Stimulated activated CD8-positive, alpha-beta memory T cell treated with anti-CD3 and anti-CD28 coated beads, Interleukin-15, amount 100 ng/mL, for 4 hours (primary cell): ENCODE data around the gene ARL9.
"Not testable (repeated sequence)": the region's sequence is repeated elsewhere in the genome, so short reads cannot be mapped to it uniquely, and the experiment has no call there.

Experiments
- DNase-seq, 2 donors: peaks; one replicate each; pipeline ENCODE4 v3.0.0-alpha.2; 2020; ENCODE audit warnings: low read depth in 2 of 2

Gene ARL9

DNA sequence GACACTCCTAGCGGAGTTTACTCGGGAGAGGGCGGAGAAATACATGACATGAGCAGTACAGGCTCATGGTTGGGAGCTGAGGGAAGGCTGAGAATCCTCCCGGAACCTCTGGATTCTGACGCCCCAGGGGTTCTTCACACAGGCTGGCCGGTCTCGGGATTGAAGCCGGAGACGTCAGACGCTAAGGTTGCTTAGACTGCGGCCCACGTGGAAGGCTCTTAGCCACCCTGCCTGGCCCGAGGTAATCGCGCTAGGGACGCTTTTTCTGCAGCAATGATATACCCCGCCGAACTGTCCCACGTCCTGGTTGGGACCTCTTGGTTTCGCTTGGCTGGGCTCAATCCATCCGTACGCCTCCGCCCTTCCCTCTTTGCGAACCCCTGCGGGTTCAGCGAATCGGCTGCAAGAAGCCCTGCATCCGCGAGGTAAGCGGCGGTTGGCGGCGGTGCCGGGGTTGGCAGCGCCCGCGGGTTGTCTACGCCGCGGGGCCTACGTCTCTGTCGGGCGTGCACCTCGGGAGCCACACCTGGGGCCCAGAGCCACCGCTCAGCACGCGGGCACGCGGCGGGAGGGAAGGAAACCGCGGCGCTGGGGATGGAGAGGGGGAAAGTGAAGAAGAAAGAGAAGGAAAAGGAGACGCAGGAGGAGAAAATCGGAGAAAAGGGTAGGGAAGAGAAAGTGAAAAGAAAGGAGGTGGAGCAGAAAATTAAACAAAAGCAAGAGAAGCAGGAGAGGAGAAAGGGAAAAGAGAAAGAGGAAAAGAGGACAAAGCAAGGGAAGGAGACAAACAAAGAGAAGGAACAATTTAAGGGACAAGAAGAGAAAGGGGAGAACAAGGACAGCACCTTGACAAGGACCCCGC is at the start of gene ARL9:
Gene ARL9 (plus strand): TSS at position 523 of the 862 bp plus-strand sequence. CDS start 72 bp downstream, at position 595.
- peak; percentile 19 to 46 for DNase-seq

GRCh38 chr4:56460085-56460484 is 45.5 kb upstream of the ARL9 start:
- DNase-seq, result no peak

DNA sequence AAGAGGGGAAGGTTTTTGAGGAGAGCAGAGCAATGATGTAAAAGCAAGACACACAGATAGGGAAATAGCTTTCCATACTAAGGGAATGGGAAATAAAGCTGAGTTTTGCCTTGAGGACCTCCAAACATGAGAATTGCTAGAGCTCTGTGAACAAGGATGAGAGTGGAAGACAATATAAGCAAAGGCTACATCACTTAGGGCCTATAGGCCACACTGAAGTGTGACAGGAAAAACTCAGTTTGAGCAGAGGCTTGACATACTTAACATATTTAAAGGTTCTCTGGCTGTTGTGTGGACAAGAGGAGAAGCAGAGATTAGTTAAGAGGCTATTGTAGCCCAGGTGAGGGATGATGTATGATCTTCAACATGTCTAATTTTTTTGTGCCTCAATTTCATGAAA is 43.4 kb upstream of the ARL9 start:
- DNase-seq, result no peak

- DNase-seq, result no peak
Measured at GRCh38 chr4:56463711-56464110, 41.9 kb upstream of the ARL9 start.

- no peak for DNase-seq
Measured at GRCh38 chr4:56464581-56464980, 41.0 kb upstream of the ARL9 start.

DNA sequence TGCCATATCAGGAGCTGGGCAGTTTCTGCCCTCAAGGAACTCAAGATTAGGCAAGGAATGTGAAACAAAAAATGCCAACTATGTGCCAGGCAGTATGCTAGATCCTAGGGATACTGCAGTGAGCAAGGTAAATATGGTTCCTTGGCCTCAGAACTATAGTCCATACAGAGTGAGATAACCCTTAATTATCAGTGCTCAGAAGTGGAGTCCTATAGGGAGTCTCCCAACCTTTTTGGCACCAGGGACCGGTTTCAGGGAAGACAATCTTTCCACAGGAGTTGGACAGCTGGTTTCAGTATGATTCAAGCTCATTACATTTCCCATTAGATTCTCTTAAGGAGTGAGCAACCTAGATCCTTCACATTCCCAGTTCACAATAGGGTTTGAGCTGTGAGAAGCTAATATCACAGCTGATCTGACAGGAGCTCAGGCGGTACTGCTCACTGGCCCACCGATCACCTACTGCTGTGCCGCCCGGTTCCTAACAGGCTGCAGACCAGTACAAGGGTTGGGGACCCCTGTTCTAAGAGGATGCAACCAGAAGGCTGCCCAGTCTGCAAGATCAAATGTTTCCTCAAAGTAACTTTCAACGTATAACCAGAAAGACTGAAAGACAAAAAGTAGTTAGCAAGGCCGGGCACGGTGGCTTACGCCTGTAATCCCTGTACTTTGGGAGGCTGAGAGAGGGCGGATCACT is 39.8 kb upstream of the ARL9 start:
- DNase-seq, result no peak

DNA sequence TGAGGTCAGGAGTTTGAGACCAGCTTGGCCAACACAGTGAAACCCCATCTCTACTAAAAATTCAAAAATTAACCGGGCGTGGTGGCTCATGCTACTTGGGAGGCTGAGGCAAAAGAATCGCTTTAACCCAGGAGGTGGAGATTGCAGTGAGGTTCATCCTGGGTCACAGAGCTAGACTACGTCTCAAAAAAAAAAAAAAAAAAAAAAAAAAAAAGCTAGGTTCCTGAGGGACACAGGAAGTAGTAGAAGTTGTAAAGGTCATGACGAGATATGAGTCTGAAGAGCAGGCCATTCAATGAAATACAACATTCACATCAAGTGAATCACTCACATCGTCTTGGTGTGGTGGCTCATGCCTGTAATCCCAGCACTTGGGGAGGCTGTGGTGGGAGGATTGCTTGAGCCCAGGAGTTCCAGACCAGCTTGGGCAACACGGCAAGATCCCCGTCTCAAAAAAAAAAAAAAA is 39.3 kb upstream of the ARL9 start:
- DNase-seq, result not testable (repeated sequence)

- no peak for DNase-seq
Measured at GRCh38 chr4:56466910-56467283, 38.7 kb upstream of the ARL9 start.

- peak; percentile 72 to 82 for DNase-seq
Measured at GRCh38 chr4:56467284-56468096, 38.1 kb upstream of the ARL9 start, which contains the start of gene SRP72. TSS of gene SRP72 (plus strand) at chr4:56467617. CDS start at chr4:56467636, 19 bp downstream.

- no peak for DNase-seq
Measured at GRCh38 chr4:56468097-56468422, 37.5 kb upstream of the ARL9 start.

GRCh38 chr4:56469489-56470210 is 35.9 kb upstream of the ARL9 start:
- no peak for DNase-seq

DNA sequence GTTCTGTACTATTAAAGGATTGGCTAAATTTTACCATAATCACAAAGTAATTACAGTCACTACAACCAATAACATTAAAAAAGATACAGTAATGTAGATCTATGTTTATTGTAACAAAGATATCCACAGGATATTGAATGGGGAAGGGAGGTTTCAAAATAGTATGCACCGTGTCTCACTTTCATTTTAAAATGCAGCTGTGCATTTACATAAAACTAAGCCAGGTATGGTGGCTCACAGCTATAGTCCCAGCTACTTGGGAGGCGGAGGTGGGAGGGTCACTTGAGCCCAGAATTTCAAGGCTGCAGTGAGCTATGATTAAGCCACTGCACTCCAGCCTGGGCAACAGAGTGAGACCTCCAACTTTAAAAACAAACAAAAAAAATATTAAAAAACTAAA is 29.7 kb upstream of the ARL9 start:
- no peak for DNase-seq

- no peak for DNase-seq
Measured at GRCh38 chr4:56477192-56477702, 28.3 kb upstream of the ARL9 start.

DNA sequence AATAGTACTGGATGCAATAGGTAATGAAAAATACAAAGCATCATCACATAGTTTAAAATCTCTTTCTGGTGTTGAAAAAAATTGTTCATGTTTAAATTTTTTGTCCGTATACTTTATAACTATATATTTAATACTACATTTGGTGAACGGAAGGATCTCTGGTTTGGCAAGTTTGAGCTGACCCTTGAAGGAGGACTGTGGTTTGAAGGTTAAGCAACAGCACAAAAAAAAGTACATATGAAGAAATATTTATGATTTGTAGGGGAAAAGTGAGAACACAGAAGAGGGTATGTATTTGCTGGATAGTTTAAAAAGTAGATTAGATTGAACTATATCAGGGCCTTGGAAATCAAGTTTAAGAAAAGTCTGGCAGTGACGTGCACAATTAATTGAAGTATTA is 24.9 kb upstream of the ARL9 start:
- no peak for DNase-seq

- DNase-seq, result no peak
Measured at GRCh38 chr4:56496241-56496640, 9.3 kb upstream of the ARL9 start.

GRCh38 chr4:56511098-56511497 is 5.5 kb downstream of the ARL9 start:
- DNase-seq, result no peak

DNA sequence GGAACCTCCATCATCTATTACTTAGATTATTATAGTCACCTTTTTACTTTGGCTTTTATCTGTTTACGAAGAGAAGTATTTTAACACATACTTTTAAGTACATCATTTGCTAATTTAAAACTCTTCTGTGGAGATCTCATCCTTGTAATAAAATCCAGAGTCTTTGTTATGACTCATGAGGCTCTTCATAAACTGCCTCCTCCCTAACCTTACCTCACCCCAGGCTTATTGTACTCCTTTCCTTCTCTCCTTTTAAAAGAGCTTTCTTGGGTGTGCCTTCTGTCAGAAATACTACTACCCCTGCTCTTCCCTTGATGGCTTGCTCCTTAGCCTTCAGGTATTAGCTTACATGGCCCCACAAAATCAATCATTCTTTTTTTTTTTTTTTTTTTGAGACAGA is 6.6 kb downstream of the ARL9 start:
- DNase-seq, result no peak

DNA sequence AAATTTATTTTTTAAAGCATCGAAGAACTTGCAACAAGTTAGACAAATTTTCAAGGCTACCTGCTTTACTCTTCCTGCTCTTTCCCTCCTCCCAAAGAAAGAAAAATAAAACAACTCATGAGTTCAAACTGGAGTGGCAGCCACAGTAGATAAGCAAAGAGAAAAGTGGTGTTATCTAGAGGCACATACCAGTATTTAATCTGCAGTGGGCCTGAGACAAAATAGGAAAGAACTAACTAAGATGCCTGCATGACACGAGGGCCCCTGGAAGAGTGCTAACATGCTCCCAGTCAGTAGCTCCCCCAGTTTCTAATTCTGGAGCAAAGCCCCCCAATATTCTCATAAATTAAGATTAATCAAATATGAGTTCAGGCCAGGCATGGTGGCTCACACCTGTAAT is 7.9 kb downstream of the ARL9 start:
- DNase-seq, result no peak

DNA sequence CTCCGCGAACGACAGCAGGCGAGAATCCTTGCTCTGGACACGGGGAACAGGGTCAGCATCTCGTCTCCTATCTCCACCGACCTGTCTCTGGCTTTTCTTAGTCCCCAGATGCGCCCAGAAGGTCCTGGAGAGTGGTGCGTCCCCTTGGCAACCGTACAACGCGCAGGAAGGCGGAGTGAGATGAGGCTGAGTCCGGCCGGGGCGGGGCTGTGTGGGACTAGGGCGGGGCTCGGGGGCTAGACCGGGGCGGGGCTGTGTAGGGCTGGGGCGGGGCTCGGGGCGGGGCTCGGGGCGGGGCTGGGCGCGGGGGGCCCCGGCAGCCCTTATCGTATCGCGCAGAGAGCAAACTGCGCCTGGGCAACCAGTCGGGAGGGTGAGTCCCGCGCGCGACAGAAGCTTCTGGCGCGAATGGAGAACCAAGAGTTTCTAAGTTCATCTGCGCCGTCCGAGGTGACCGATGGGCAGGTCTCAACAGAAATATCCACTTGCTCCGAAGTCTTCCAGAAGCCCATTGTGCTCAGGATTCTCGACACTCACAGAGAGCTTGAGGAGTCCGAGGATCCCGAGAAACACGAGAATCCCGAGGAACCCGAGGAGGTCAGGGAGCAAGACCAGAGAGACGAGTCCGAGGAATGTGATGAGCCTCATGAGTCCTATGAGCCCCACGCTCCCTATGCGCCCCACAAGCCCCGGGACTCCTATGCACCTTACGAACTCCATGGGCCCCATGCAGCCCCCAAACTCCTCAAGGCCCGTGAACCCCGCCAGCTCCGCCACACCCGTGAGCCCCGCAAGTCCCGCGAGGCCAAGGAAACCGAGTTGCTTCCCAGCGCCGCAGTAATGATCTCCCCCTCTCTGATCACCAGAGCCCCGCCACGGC is 24.9 kb downstream of the ARL9 start:
- peak; percentile 56 to 60 for DNase-seq

GRCh38 chr4:56531149-56531770 is 25.7 kb downstream of the ARL9 start:
- no peak for DNase-seq
